DND-41 (cell line): Measurements from ENCODE around the gene OR2AG1.

Source experiments
- ATAC-seq: fragments of 200-7000 bp; cut with Tn5 transposase; 3 replicates; pipeline ENCODE4 v1.9.1; 2021; ENCODE audit warnings: low read depth; ENCODE audit not compliant: insufficient read depth
- DNase-seq: peaks from one replicate; pipeline ENCODE4 v3.0.0-alpha.2; 2020
- H2AFZ ChIP-seq: 2 replicates; pipeline ENCODE4 v1.6.0; 2012; ENCODE audit warnings: low read depth, low read length
- H3K27ac ChIP-seq: 2 replicates; pipeline ENCODE4 v1.5.1; 2012; ENCODE audit warnings: low read length, inconsistent platforms
- H3K27me3 ChIP-seq: fragments of 200-600 bp; sonication (generic); 2 replicates; pipeline ENCODE4 v1.6.0; 2012; ENCODE audit warnings: low read length, mild to moderate bottlenecking, inconsistent platforms; ENCODE audit not compliant: insufficient read depth, poor library complexity
- H3K36me3 ChIP-seq: 2 replicates; pipeline ENCODE4 v1.5.1; 2012; ENCODE audit warnings: low read length, inconsistent platforms; ENCODE audit not compliant: insufficient read depth
- H3K4me1 ChIP-seq: 2 replicates; pipeline ENCODE4 v1.5.1; 2012; ENCODE audit warnings: mild to moderate bottlenecking, low read length; ENCODE audit not compliant: insufficient read depth
- H3K4me2 ChIP-seq: 2 replicates; pipeline ENCODE4 v1.6.0; 2012; ENCODE audit warnings: mild to moderate bottlenecking, moderate library complexity, low read length, inconsistent platforms; ENCODE audit not compliant: insufficient read depth
- H3K4me3 ChIP-seq, 2 experiments: fragments of 200-600 bp in 1 of 2; shearing (Covaris generic) in 1 of 2; 2 replicates each; pipeline ENCODE4 v1.5.1; 2012 to 2016; ENCODE audit warnings: inconsistent platforms in 2 of 2, low read length in 2 of 2, mild to moderate bottlenecking in 2 of 2, low read depth in 1 of 2, moderate library complexity in 1 of 2
- H3K79me2 ChIP-seq: 2 replicates; pipeline ENCODE4 v1.6.0; 2012; ENCODE audit warnings: low read length, inconsistent platforms; ENCODE audit not compliant: insufficient read depth
- H3K9ac ChIP-seq: 2 replicates; pipeline ENCODE4 v1.6.0; 2012; ENCODE audit warnings: low read depth, mild to moderate bottlenecking, inconsistent platforms, low read length, moderate library complexity
- H3K9me3 ChIP-seq: 2 replicates; pipeline ENCODE4 v1.5.1; 2012; ENCODE audit warnings: low read length, moderate library complexity, mild to moderate bottlenecking, inconsistent platforms; ENCODE audit not compliant: insufficient read depth, severe bottlenecking
- H4K20me1 ChIP-seq: 2 replicates; pipeline ENCODE4 v1.6.0; 2012; ENCODE audit warnings: low read length; ENCODE audit not compliant: insufficient read depth
- EZH2 ChIP-seq: IDR thresholded peaks from 3 replicates; pipeline ENCODE4 v1.6.1; 2012; ENCODE audit warnings: borderline replicate concordance, low read depth, mild to moderate bottlenecking, moderate library complexity, low read length, inconsistent platforms; ENCODE audit not compliant: severe bottlenecking
- TF ChIP-seq, protein P1 (sequence below): IDR thresholded peaks from 2 replicates; pipeline ENCODE4 v1.5.1; 2012; ENCODE audit warnings: borderline replicate concordance, low read length, moderate library complexity, mild to moderate bottlenecking; ENCODE audit not compliant: poor library complexity, severe bottlenecking; ENCODE audit errors: extremely low read depth

OR2AG1 gene

DNA sequence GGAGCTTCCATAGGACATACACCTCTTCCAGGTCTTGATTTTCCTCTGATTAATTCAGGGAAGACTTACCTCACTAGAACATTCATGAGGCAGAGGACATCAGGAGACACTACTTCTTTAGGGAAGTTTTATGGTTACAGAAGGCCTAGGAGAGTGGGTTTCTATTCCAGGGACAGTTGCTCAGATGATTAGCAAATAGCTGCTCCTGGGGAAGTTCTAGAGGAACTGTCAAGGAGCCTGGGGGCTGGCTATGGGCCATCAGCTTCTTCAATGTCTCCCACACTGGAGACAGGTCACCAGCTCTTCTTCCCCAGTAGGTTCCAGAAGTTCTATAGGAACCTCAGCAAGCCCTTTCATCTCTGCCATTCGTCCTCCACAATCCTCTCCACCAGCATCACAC lies 51.2 kb downstream of the OR2AG1 start:
- H3K27me3 ChIP-seq = no peaks in the 10 kb centered on the region
- H3K27ac ChIP-seq = no peak overlapping the region
- H3K9me3 ChIP-seq = no peaks in the 10 kb centered on the region
- no peak overlapping the region for H3K4me3 ChIP-seq
- H3K79me2 ChIP-seq = no peaks in the 10 kb centered on the region
- no peaks in the 10 kb centered on the region for H3K4me1 ChIP-seq
- no peaks in the 10 kb centered on the region for H4K20me1 ChIP-seq
- no peaks in the 10 kb centered on the region for H3K36me3 ChIP-seq
- no peak overlapping the region for H3K9ac ChIP-seq
- ATAC-seq (no peak), DNase-seq (no peak)
- H2AFZ ChIP-seq = no peak overlapping the region
- no peak for TF ChIP-seq EZH2
- TF ChIP-seq, protein P1, sequence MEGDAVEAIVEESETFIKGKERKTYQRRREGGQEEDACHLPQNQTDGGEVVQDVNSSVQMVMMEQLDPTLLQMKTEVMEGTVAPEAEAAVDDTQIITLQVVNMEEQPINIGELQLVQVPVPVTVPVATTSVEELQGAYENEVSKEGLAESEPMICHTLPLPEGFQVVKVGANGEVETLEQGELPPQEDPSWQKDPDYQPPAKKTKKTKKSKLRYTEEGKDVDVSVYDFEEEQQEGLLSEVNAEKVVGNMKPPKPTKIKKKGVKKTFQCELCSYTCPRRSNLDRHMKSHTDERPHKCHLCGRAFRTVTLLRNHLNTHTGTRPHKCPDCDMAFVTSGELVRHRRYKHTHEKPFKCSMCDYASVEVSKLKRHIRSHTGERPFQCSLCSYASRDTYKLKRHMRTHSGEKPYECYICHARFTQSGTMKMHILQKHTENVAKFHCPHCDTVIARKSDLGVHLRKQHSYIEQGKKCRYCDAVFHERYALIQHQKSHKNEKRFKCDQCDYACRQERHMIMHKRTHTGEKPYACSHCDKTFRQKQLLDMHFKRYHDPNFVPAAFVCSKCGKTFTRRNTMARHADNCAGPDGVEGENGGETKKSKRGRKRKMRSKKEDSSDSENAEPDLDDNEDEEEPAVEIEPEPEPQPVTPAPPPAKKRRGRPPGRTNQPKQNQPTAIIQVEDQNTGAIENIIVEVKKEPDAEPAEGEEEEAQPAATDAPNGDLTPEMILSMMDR = no peak
- no peak overlapping the region for H3K4me2 ChIP-seq
